BE2C (cell line): ENCODE results near the gene MAL.

Experiments used
- DNase-seq: peaks from one replicate; pipeline ENCODE4 v3.0.0-alpha.2; 2020
- H3K27me3 ChIP-seq: fragments of 250-450 bp; sonication (Bioruptor Pico); 2 replicates; pipeline ENCODE4 v1.5.1; 2020; ENCODE audit warnings: mild to moderate bottlenecking
- H3K36me3 ChIP-seq: fragments of 250-450 bp; sonication (Bioruptor Pico); 2 replicates; pipeline ENCODE4 v1.5.1; 2020; ENCODE audit warnings: mild to moderate bottlenecking
- H3K4me1 ChIP-seq: fragments of 250-450 bp; sonication (Bioruptor Pico); 2 replicates; pipeline ENCODE4 v1.5.1; 2020
- H3K4me3 ChIP-seq: 2 replicates; pipeline ENCODE4 v1.5.1; 2011; ENCODE audit warnings: low read depth, low read length
- H3K9me3 ChIP-seq: fragments of 250-450 bp; sonication (Bioruptor Pico); 2 replicates; pipeline ENCODE4 v1.5.1; 2020
- TF ChIP-seq, protein P1 (sequence below): IDR thresholded peaks from 2 replicates; pipeline ENCODE4 v1.5.1; 2012; ENCODE audit warnings: mild to moderate bottlenecking, low read depth, low read length

Gene MAL

DNA sequence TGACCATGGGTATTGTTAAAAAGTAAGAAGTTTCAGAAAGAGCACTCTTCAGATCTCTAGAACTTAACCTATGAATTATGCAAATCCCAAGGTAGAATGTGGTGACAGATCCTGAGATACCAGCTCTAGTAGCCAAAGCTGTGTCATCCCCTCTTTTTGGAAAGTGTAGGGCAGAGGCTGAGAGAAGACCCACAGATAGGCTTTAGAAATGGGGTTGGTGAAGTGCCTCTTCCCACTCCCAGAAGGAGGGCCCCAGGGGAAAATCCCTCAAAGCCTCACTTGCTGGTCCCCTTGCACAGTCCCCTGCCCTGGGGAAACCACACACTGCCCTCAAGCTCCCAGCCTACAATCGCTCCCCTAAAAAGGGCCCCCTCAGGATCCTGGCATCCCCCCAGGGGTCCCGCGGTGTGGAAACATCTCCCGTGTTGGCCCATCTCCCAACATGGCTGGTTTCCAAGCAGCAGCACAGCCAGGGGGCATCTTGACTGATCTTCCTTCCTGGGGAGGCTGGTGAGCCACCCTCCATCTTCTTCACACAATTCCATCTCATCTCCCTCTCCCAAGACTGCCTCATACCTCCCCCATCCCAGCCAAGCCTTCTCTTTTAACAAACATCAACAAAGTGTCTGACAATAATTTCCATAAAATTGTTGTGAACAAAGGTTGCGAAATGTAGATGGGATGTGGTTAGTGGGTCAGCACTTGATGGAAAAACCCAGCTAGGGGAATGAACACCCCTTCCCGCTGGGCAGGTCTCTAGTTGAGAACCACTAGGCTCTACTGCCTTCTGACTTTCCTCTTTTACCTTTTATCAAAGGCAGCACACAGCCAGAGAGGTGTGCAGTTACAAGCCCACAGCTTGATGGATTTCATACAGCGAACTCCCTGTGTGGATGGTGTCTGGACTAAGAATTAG, 25.1 kb downstream of the MAL start:
- H3K4me1 ChIP-seq: no peaks in the 10 kb centered on the region
- no peaks in the 10 kb centered on the region for H3K9me3 ChIP-seq
- no peak overlapping the region for H3K4me3 ChIP-seq
- no peak for DNase-seq
- TF ChIP-seq, protein P1, sequence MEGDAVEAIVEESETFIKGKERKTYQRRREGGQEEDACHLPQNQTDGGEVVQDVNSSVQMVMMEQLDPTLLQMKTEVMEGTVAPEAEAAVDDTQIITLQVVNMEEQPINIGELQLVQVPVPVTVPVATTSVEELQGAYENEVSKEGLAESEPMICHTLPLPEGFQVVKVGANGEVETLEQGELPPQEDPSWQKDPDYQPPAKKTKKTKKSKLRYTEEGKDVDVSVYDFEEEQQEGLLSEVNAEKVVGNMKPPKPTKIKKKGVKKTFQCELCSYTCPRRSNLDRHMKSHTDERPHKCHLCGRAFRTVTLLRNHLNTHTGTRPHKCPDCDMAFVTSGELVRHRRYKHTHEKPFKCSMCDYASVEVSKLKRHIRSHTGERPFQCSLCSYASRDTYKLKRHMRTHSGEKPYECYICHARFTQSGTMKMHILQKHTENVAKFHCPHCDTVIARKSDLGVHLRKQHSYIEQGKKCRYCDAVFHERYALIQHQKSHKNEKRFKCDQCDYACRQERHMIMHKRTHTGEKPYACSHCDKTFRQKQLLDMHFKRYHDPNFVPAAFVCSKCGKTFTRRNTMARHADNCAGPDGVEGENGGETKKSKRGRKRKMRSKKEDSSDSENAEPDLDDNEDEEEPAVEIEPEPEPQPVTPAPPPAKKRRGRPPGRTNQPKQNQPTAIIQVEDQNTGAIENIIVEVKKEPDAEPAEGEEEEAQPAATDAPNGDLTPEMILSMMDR: no peak
- no peaks in the 10 kb centered on the region for H3K36me3 ChIP-seq
- no peaks in the 10 kb centered on the region for H3K27me3 ChIP-seq

DNA sequence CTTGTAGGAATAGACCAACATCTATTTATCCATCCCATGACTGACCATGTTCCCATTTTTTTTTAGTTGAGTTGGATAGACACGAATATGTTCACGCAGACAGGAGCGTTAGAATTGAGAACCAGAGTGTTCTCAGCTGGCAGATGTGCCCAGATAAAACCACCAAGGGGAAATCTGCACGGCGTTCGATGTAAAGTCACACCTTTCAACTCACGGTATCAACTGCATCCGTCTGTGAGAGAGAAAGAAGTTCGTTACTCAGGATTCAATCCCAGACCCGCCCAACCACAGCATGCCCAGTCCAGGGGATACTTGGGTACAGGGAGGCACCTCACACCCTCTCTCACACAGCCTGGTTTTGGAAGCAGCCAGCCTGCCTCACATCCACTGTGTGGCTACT, 26.1 kb downstream of the MAL start:
- TF ChIP-seq, protein P1: no peak
- H3K9me3 ChIP-seq: no peaks in the 10 kb centered on the region
- no peaks in the 10 kb centered on the region for H3K4me1 ChIP-seq
- DNase-seq: no peak
- H3K27me3 ChIP-seq: no peaks in the 10 kb centered on the region
- no peak overlapping the region for H3K4me3 ChIP-seq
- H3K36me3 ChIP-seq: no peaks in the 10 kb centered on the region

DNA sequence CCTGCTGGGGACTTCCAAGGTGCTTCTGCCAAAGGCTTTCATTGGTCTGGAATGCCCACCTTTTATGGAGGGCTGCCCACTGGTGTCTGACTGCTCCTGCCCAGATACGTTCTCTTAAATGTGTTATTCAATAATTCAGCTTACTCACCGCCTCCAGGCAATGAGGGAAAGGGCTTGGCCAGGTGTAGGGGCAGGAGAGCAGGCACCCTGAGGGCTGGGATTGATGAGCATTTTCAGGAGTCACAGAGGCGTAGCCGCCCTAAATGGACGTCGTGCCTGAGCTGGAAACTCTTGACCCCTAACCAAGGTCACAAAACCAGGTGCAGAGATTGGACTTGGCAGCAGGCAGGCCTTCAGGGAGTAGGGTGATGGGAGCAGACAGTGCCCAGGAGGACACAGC, 26.8 kb downstream of the MAL start:
- TF ChIP-seq, protein P1: no peak
- no peaks in the 10 kb centered on the region for H3K27me3 ChIP-seq
- H3K9me3 ChIP-seq: no peaks in the 10 kb centered on the region
- no peaks in the 10 kb centered on the region for H3K4me1 ChIP-seq
- no peak for DNase-seq
- no peaks in the 10 kb centered on the region for H3K36me3 ChIP-seq
- H3K4me3 ChIP-seq: no peak overlapping the region

DNA sequence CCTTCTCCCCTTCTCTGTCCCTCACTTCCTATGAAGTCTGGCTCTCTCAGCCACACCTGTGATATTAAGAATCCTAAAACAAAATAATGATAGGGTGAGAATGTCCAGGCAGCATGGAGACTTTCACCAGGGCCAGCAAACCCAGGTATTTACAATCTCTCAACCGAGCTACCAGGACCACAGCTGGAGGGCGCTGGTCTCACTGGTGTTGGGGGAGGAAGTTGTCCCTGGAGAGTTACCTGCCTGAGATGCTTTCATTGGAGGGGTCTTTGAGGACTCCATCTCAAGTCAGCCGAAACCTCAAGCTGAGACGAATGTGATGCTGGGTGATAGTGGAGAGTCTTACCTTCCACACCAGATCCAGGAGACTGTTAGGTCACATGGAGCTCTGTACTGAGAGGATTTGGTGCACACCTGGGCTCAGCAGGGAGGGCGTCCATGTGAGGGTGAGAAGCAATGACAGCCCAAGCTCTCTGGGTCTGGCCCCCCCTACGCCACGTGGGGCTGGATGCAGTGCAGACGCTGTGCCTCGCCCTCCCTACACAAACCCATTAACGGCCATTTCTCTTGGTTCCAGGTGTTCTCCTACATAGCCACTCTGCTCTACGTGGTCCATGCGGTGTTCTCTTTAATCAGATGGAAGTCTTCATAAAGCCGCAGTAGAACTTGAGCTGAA, 27.4 kb downstream of the MAL start:
- no peaks in the 10 kb centered on the region for H3K36me3 ChIP-seq
- TF ChIP-seq, protein P1: no peak
- H3K4me3 ChIP-seq: no peak overlapping the region
- no peaks in the 10 kb centered on the region for H3K27me3 ChIP-seq
- H3K9me3 ChIP-seq: no peaks in the 10 kb centered on the region
- no peak for DNase-seq
- no peaks in the 10 kb centered on the region for H3K4me1 ChIP-seq

DNA sequence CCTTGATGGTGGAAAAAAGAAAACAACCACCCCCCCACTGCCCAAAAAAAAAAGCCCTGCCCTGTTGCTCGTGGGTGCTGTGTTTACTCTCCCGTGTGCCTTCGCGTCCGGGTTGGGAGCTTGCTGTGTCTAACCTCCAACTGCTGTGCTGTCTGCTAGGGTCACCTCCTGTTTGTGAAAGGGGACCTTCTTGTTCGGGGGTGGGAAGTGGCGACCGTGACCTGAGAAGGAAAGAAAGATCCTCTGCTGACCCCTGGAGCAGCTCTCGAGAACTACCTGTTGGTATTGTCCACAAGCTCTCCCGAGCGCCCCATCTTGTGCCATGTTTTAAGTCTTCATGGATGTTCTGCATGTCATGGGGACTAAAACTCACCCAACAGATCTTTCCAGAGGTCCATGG, 28.0 kb downstream of the MAL start:
- Histone ChIP-seq H3K27me3 (no peaks in the 10 kb centered on the region), H3K9me3 (no peaks in the 10 kb centered on the region), H3K4me1 (no peaks in the 10 kb centered on the region), H3K4me3 (no peak overlapping the region), H3K36me3 (no peaks in the 10 kb centered on the region)
- DNase-seq: no peak
- TF ChIP-seq, protein P1: no peak

DNA sequence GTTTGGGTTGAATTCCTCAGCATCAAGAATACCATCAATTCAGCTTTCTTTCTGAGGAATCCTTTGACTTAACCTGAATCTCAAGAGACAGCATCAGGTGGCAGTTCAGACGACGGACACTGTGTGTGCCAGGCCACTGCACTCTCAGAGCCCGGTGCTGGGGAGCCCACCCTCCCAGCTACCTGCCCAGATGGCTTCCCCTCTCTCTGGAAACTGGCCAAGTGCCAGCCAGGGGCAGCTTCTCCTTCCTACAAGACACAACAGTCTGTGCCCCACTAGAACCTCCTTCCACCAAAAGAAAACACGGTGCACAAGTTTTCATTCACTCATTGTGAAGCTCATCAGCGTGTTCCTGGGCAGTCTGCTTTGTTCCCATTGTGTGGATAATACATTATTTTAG, 28.5 kb downstream of the MAL start:
- Histone ChIP-seq H3K36me3 (no peaks in the 10 kb centered on the region), H3K27me3 (no peaks in the 10 kb centered on the region), H3K4me3 (no peak overlapping the region), H3K4me1 (no peaks in the 10 kb centered on the region), H3K9me3 (no peaks in the 10 kb centered on the region)
- TF ChIP-seq, protein P1: no peak
- DNase-seq: no peak
